Measurements from ENCODE around the gene CDPF1. TPM values are rescaled to one million over a fixed set of nuclear protein-coding genes. Genes with fewer than 3 reads are reported as not detected.

The CDPF1 gene
- total and polyA plus RNA-seq, 2 of the 4 experiments (the other 2 are of a cell fraction): 11.5 to 14.5 TPM

GRCh38 chr22:46250035-46250782 lies at the start of gene CDPF1 (continued):
- TF ChIP-seq USF2 (IDR thresholded peaks at IDR 0.05; ENCODE audit: low read depth, low read length) (no peak), ELK1 (IDR thresholded peaks at IDR 0.05; ENCODE audit: borderline replicate concordance, low read depth, low read length) (no peak)
